Gastrocnemius medialis (tissue), 4 donors: ENCODE results near the gene MAPK6. TPM values are rescaled to one million over a fixed set of nuclear protein-coding genes. Genes with fewer than 3 reads are reported as not detected.

Experiments
- ATAC-seq, 2 donors: fragments of 150-250 bp; one replicate each; pipeline ENCODE4 v1.9.1; 2016
- DNase-seq, 2 donors: peaks; one replicate each; pipeline ENCODE4 v3.0.0-alpha.2; 2019
- H3K27ac ChIP-seq, 4 donors: fragments of 200-600 bp; sonication (generic); 1 replicate in 1 of 4; 2 replicates in 3 of 4; pipeline ENCODE4 v1.5.1; 2016 to 2018; ENCODE audit warnings: mild to moderate bottlenecking in 2 of 4, moderate library complexity in 1 of 4
- H3K27me3 ChIP-seq, 3 donors: fragments of 200-600 bp; sonication (generic) in 2 of 3; 1 replicate in 1 of 3; 2 replicates in 2 of 3; pipeline versions ENCODE4 v1.5.1 to v1.6.0; 2016 to 2019; ENCODE audit warnings: mild to moderate bottlenecking in 1 of 3, moderate library complexity in 1 of 3
- H3K36me3 ChIP-seq, 2 donors: fragments of 200-600 bp; sonication (generic) in 1 of 2; one replicate each; pipeline ENCODE4 v1.5.1; 2017 to 2018
- H3K4me1 ChIP-seq, 2 donors: fragments of 200-600 bp; sonication (generic) in 1 of 2; one replicate each; pipeline ENCODE4 v1.5.1; 2016 to 2017; ENCODE audit warnings: mild to moderate bottlenecking in 2 of 2
- H3K4me3 ChIP-seq, 4 donors: fragments of 200-600 bp; sonication (generic) in 3 of 4; 1 replicate in 1 of 4; 2 replicates in 3 of 4; pipeline ENCODE4 v1.5.1; 2016 to 2019; ENCODE audit warnings: mild to moderate bottlenecking in 2 of 4
- H3K9me3 ChIP-seq, 3 donors: fragments of 200-600 bp; sonication (generic) in 2 of 3; 1 replicate in 1 of 3; 2 replicates in 2 of 3; pipeline ENCODE4 v1.5.1; 2016 to 2019
- POLR2A ChIP-seq, 2 donors: fragments of 450-650 bp; IDR thresholded peaks; one replicate each; pipeline ENCODE4 v1.6.1; 2017; ENCODE audit warnings: antibody characterized with exemption in 2 of 2, mild to moderate bottlenecking in 2 of 2, moderate library complexity in 2 of 2
- in situ Hi-C, 4 donors: fragments of 200-750 bp; cut with MboI; loops; one replicate each; pipeline versions ENCODE4 v1.15.0 to v1.8.0; 2017; ENCODE audit warnings: low sequenced_read_pairs in 4 of 4
- intact Hi-C: fragments of 100-400 bp; cut with DNase I; formaldehyde crosslinking; loops from one replicate; pipeline ENCODE4 v1.15.1; 2023; ENCODE audit warnings: low total_unique reads
- total RNA-seq, 4 donors: library from RNA; depleted of rRNA; stranded (reverse); fragments of >200 nt; gene quantifications; one replicate each; pipeline versions ENCODE4 v1.1.0 to v1.2.3, GENCODE V29; 2016
- TF ChIP-seq, protein P1 (sequence below), 5 experiments: fragments of 450-650 bp in 3 of 5; fragments of 200-600 bp in 2 of 5; sonication (generic) in 2 of 5; IDR thresholded peaks in 4 of 5; conservative IDR thresholded peaks in 1 of 5; 1 replicate in 4 of 5; 2 replicates in 1 of 5; pipeline ENCODE4 v1.5.1; 2016 to 2019; ENCODE audit warnings: antibody characterized with exemption in 5 of 5, mild to moderate bottlenecking in 3 of 5, moderate library complexity in 3 of 5

The MAPK6 gene
- total RNA-seq, 4 donors from 2014 or later = 47.6 to 84.4 (median 56.4) TPM

DNA sequence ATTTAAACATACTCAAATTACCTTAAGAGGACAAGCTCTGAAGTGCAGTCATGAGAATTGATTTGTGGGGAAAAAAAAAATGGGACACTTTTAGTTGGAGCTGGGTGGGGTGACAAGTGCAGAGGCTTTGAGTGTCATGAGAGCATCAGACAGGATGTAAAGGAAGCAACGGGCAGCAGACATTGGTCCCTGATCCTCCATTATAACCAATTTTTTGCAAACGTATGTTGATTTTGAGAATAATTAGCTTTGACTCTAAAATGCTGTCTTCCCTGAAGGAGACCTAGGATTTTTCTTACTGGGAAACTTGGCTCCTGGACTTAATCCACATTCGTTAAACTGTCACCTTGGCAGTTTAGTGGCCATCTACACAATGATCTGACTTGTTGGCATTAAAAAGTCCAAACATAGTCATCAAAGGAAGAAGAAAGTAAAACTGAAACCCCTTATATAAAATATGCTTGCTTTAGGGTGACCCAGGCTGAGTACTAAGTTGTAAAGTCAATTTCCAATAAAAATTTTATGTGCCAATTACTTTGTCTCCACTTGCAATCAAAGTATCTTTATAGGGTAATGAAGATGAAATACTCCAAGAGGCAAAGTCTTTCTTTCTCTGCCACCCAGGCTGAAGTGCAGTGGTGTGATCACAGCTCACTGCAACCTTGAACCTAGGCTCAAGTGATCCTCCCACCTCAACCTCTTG is 48.0 kb downstream of the MAPK6 start:
- intact Hi-C loops (no loop called here), in situ Hi-C loops (no loop called here)
- H3K36me3 ChIP-seq = peaks cover 3 to 35% of the 10 kb centered on the region in 2 donors
- TF ChIP-seq, protein P1, sequence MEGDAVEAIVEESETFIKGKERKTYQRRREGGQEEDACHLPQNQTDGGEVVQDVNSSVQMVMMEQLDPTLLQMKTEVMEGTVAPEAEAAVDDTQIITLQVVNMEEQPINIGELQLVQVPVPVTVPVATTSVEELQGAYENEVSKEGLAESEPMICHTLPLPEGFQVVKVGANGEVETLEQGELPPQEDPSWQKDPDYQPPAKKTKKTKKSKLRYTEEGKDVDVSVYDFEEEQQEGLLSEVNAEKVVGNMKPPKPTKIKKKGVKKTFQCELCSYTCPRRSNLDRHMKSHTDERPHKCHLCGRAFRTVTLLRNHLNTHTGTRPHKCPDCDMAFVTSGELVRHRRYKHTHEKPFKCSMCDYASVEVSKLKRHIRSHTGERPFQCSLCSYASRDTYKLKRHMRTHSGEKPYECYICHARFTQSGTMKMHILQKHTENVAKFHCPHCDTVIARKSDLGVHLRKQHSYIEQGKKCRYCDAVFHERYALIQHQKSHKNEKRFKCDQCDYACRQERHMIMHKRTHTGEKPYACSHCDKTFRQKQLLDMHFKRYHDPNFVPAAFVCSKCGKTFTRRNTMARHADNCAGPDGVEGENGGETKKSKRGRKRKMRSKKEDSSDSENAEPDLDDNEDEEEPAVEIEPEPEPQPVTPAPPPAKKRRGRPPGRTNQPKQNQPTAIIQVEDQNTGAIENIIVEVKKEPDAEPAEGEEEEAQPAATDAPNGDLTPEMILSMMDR (IDR thresholded peaks at IDR 0.05 in 4 of 5, conservative IDR thresholded peaks at IDR 0.05 in 1 of 5) = no peak
- no peak for TF ChIP-seq POLR2A (IDR thresholded peaks at IDR 0.05)
- no peaks in the 10 kb centered on the region for H3K9me3 ChIP-seq
- ATAC-seq (no peak), DNase-seq (no peak)
- no peak overlapping the region for H3K27ac ChIP-seq
- H3K4me3 ChIP-seq = no peak overlapping the region
- H3K27me3 ChIP-seq = no peaks in the 10 kb centered on the region
- H3K4me1 ChIP-seq = no peaks in the 10 kb centered on the region

DNA sequence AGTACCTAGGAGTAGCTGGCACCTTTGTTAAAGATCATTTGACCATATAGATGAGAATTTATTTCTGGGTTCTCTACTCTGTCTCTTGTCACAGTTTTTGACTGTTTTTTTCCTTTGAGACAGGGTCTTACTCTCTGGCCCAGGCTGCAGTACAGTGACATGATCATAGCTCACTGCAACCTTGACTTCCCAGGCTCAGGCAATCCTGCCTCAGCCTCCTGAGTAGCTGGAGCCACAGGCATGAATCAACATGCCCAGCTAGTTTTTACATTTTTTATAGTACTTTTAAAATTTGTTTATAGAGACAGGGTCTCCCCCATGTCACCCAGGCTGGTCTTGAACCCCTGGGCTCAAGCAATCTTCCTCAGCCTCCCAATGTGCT is 48.5 kb downstream of the MAPK6 start:
- Histone ChIP-seq H3K27ac (no peak overlapping the region), H3K27me3 (no peaks in the 10 kb centered on the region), H3K4me3 (no peak overlapping the region), H3K9me3 (no peaks in the 10 kb centered on the region), H3K36me3 (peaks cover 3 to 29% of the 10 kb centered on the region in 2 donors), H3K4me1 (no peaks in the 10 kb centered on the region)
- ATAC-seq (no peak), DNase-seq (no peak)
- no peak for TF ChIP-seq POLR2A (IDR thresholded peaks at IDR 0.05)
- TF ChIP-seq, protein P1 (IDR thresholded peaks at IDR 0.05 in 4 of 5, conservative IDR thresholded peaks at IDR 0.05 in 1 of 5) = no peak
- in situ Hi-C loops (no loop called here), intact Hi-C loops (no loop called here)

DNA sequence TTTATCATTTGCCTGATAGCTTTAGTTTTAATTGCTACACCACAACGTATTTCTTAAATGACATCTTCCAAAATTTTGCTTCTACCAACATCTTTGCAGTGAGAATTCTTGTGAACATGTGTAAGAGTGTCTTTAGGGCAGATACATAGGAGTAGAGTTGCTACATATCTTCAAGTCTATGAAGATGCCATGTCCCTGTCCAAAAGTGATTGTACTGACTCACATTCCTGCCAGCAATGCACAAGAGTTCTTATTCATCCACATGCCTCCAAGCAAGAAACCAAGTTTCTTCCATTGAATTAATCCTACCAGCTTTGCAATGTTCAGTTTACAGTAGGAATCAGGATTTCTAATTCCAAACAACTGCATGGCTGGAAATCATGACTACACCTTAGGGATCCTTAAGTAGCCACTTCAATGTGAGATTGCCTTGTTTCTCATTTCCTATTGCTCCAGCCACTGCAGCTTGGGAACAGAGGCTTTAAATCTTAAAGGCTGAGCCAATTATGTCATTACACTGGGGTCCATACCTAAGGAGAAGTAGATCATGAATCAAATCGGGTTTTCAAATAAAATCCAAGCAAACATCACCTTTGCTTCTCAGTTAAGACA is 49.1 kb downstream of the MAPK6 start:
- ATAC-seq (no peak), DNase-seq (no peak)
- in situ Hi-C loops = no loop called here
- H3K4me3 ChIP-seq = no peak overlapping the region
- no peaks in the 10 kb centered on the region for H3K4me1 ChIP-seq
- intact Hi-C loops = no loop called here
- TF ChIP-seq, protein P1 (IDR thresholded peaks at IDR 0.05 in 4 of 5, conservative IDR thresholded peaks at IDR 0.05 in 1 of 5) = no peak
- no peak for TF ChIP-seq POLR2A (IDR thresholded peaks at IDR 0.05)
- H3K27me3 ChIP-seq = no peaks in the 10 kb centered on the region
- no peaks in the 10 kb centered on the region for H3K9me3 ChIP-seq
- H3K36me3 ChIP-seq = peaks cover 3 to 24% of the 10 kb centered on the region in 2 donors
- H3K27ac ChIP-seq = no peak overlapping the region

DNA sequence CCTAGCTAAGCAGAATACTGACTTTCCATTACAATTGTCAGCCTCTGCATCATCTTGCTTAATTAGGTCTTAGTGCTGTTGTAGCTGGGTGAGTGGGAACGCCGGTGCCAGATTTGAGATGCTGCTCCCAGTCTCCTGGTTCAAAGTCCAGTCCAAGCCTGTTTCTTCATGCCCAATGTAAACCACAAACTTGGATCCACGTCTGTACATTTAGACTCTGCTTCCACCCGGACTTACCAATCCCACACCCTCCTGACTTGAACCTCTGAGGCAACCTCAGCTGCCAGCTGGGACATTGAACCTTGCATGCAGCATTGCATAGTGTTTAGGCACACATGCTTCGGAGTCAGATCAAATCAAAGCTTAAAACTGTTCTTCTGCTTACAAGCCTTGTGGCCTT is 50.5 kb downstream of the MAPK6 start:
- intact Hi-C loops = no loop called here
- Histone ChIP-seq H3K4me3 (no peak overlapping the region), H3K27ac (no peak overlapping the region), H3K36me3 (peaks cover 0 to 9% of the 10 kb centered on the region in 2 donors), H3K9me3 (no peaks in the 10 kb centered on the region), H3K27me3 (no peaks in the 10 kb centered on the region), H3K4me1 (no peaks in the 10 kb centered on the region)
- DNase-seq = no peak
- TF ChIP-seq, protein P1 (IDR thresholded peaks at IDR 0.05 in 4 of 5, conservative IDR thresholded peaks at IDR 0.05 in 1 of 5) = no peak
- TF ChIP-seq POLR2A (IDR thresholded peaks at IDR 0.05) = no peak
- in situ Hi-C loops = no loop called here
- no peak for ATAC-seq
